Left ventricle myocardium superior (tissue), 1 donor: Measurements from ENCODE around the gene RNF220. TPM values are rescaled to one million over a fixed set of nuclear protein-coding genes. Genes with fewer than 3 reads are reported as not detected.
"Not testable (repeated sequence)": the region's sequence is repeated elsewhere in the genome, so short reads cannot be mapped to it uniquely, and the experiment has no call there.

Experiments used
- ATAC-seq: fragments of 200-7000 bp; cut with Tn5 transposase; one replicate; pipeline ENCODE4 v1.9.1; 2020; ENCODE audit warnings: mild to moderate bottlenecking, moderate library complexity
- DNase-seq: peaks from one replicate; pipeline ENCODE4 v3.0.0-alpha.2; 2020
- intact Hi-C: fragments of 100-400 bp; cut with micrococcal nuclease; formaldehyde crosslinking; loops from one replicate; pipeline ENCODE4 v1.11.0; 2022
- total RNA-seq: library from RNA; stranded (reverse); fragmentation: NEBNext Ultra II Directional; extraction: Animal tissue kit (Norgen Biotek cat#: 25700); gene quantifications from one replicate; pipeline ENCODE4 v1.2.1, GENCODE V29; 2021
- donor health status: DM: no; HTN: yes; CAD: no; lungs with severe emphysema.

The RNF220 gene
- total RNA-seq, 1 donor from 2014 or later: 71.2 TPM

- intact Hi-C loops: no loop called here
- DNase-seq: peak; percentile 88
- peak; percentile 77 for ATAC-seq
These were observed 247.5 kb downstream of the RNF220 start for GRCh38 chr1:44652445-44653106.

DNA sequence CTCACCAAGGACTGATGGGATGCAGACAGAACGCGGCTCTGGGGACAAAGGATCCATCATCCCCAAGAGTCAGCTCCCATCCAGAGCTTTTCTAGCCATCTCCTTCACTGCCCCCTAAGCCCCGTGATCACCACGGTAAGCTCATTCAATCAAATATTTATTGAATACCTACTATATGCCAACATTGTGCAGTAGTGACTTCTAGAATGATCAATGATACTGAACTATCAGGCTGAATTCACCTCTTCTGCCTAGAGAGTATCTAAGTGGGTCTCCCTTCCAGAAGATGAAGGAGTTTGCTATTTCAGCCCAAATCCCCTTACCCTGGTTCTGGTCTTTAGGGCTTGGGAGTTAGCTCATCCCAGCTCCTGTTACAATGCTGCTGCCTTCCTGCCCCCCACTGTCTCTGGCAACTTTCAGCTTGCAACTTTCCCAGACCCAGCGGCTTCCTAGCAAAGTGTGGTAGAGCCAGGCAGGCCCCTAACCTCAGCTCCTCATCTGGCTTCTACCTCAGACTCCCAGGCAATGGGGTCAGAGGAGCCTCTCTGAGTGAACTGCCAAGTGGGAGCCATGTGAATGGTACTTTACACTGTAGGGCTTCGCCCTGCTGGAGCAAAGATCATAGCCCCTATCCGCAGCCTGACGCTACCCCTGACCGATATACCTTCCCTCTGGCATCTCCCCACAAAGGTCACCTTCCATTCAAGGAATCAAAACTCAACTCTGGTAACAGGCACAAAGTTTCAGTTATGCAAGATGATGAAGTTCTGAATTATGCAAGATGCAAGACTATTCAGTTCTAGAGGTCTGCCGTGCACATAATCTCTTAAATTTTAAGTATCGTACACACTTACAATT, 248.3 kb downstream of the RNF220 start:
- intact Hi-C loops: no loop called here
- ATAC-seq (no peak), DNase-seq (no peak)

GRCh38 chr1:44654621-44655187, 249.6 kb downstream of the RNF220 start:
- no peak for ATAC-seq
- no peak for DNase-seq
- intact Hi-C loops: no loop called here

DNA sequence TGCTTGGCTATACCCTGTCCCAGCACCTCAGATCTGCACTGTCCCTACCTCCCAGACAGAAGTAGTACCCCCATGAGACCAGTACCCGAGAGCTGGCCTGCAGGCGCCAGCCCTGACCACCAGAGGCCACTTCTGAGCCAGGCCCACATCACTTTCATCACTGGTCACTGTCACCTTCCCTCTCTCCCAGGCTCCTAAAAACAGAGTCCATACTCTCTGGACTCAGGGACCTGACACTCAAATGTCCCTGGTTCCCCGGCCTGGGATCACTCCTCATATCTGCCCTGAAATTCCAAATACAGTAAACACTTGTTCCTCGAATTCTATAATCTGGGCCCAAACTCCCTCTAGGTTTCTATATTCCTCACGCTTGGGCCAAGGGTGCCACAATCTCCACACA, 250.6 kb downstream of the RNF220 start:
- intact Hi-C loops: no loop called here
- peak; percentile 49 for DNase-seq
- ATAC-seq: no peak

DNA sequence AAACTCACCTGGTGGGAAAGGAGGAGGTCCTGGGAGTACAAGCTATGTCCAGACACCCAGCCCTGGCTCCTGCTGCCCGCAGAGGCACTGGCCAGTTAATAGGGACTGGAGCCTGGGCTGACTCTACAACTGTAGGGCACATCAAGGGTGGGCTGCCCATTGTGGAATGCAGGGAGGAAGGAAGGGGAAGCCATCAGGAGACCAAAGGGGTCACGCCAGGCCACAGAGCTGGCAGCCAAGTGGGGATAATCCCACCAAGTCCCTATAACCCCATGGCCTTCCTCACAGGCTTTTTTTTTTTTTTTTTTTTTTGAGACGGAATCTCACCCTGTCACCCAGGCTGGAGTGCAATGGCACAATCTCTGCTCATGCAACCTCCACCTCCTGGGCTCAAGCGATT, 254.5 kb downstream of the RNF220 start:
- intact Hi-C loops: no loop called here
- no peak for DNase-seq
- ATAC-seq: no peak

GRCh38 chr1:44660176-44660575, 255.1 kb downstream of the RNF220 start:
- ATAC-seq (peak; percentile 96), DNase-seq (peak; percentile 93)
- intact Hi-C loops: no loop called here

GRCh38 chr1:44661781-44662682, 257.0 kb downstream of the RNF220 start:
- intact Hi-C loops: no loop called here
- DNase-seq (no peak), ATAC-seq (no peak)

GRCh38 chr1:44662683-44663030, 257.6 kb downstream of the RNF220 start:
- intact Hi-C loops: no loop called here
- DNase-seq: no peak
- ATAC-seq: no peak

- ATAC-seq (no peak), DNase-seq (no peak)
- intact Hi-C loops: no loop called here
These were observed 258.4 kb downstream of the RNF220 start for GRCh38 chr1:44663417-44663816.

DNA sequence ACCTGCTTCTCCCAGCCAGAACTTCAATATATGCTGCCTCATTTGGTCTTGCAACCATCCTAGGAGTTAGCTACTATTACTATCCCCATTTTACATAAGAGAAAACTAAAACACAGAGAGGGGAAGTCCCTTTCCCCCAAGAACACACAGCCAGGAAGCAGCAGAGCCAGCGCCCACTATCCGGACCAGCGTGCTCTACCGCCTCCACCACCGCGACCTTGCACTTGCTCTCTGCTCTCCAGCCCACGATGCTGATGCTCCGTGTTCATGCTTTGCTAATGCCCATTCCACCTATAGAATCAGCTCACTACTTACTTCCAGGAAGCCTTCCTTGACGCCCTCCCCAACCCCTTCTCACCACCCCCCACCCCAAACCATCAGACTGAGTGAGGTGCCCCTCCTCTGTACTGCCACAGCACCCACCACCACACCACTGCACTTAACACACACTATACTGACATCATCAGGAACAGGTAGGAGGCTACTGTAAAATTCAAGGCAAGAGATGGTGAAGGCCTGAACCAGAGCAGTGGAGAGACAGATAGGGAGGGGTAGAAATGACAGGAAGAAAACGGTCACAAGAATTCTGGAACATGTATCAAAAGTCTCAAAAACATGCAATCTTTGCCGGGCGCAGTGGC, 259.8 kb downstream of the RNF220 start:
- no peak for DNase-seq
- intact Hi-C loops: no loop called here
- no peak for ATAC-seq

DNA sequence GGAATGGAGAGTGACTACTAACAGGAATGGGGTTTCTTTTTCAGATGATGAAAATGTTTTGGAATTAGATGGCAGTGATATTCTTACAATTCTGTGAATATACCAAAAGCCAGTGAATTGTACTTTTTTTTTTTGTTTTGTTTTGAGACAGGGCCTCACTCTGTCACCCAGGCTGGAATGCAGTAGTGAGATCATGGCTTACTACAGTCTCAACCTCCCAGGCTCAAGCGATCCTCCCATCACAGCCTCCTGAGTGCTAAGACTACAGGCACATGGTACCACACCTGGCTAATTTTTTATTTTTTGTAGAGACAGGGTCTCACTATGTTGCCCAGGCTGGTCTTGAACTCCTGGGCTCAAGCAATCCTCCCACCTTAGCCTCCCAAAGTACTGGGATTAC, 261.7 kb downstream of the RNF220 start:
- ATAC-seq, intact Hi-C loops, DNase-seq: not testable (repeated sequence)

DNA sequence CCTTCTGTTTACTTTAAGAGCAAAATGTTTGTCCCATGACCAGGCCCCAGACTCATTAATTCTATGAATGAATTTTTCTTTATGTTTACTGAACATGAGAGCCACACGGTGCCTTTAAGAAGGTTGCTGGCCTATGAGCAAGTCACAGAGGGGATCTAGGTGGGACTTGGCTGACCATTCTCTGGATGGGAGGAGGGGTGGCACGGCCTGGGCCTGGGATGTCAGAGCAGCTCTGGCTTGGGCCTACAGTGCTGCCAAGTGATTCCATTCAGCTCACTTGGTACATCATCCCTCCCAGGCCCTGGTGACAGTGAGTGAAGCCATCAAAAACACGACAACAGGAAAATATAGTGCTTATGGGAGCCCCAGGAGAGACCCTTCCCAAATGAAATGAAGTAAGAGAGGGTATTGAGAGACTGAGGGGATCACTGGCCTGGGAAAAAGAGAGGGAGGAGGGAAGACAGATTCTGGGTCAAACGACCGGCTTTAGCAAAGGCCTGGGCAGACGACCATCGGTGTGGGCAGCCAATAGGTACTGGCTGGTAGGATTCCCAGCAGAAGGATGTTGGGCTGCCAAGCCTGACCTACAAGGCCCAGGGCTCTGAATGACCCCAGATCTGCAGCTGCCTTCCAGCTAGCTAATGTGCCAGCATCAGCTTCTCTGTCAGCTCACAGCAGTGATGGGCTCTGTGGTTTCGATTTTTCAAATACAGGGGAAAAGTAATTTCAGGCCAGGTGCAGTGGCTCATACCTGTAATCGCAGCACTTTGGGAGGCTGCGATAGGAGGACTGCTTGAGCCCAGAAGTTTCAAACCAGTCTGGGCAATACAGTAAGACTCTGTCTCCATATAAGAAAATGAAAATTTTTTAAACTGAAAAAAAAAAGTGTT, 265.9 kb downstream of the RNF220 start:
- ATAC-seq (no peak), DNase-seq (no peak)
- intact Hi-C loops: no loop called here

DNA sequence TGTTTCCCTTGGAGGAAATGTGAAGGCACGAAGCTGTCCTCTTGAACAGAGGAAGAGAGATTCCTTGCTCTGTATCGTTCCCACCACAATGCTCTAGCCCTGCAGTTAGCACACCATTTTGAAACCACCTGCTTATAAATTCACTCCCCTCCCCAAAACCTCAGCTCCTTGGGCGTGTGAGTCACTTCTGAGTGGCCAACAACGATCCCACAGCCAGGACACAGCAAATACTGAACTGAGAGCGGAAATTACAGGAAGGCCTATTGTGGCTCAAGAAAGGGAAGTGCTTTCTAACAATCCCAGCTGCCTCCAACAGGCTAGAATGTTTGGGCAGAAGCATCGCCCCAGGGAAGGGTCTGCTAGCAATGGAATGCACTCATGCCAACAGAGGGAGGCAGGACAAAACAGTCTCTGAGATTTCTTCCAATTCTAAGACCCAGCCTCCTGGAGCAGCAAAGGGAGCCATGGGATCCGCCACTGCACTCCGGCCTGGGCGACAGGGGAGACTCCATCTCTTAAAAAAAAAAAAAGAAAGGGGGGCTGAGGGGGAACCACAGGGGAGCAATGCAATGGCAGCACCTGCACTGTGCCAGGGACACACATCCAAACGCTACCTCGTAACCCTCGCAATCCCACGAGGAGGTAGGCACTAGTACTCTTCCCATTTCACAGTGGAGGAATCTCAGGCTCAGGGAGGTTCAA, 267.4 kb downstream of the RNF220 start:
- no peak for DNase-seq
- intact Hi-C loops: no loop called here
- no peak for ATAC-seq

- no peak for DNase-seq
- intact Hi-C loops: no loop called here
These were observed 268.1 kb downstream of the RNF220 start for GRCh38 chr1:44672961-44673674.

DNA sequence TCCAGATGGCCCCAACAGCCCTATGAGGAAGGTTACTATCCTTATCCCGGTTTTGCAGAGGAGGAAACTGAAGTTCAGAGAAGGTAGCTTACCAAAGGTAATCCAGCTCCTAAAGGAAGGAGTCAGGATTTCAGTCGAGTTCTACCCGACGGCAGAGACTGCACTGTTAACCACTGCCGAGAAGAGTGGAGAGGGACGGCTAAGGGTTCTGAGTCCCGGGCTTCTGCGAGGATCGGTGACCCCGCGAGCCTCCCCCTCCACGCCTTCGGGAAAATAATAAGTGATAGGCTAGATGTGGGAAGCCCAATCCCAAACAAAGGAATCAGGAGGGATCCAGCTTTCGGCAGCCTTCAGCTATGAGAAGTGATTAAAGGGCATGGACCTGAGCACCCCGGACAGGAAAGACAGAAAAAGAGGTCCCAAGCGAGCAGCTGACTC, 268.6 kb downstream of the RNF220 start:
- ATAC-seq (peak; percentile 3), DNase-seq (no peak)
- intact Hi-C loops: no loop called here

More at GRCh38 chr1:44672961-44673674, 268.1 kb downstream of the RNF220 start:
- ATAC-seq: no peak

GRCh38 chr1:44674113-44675000, 269.3 kb downstream of the RNF220 start, which contains the start of the genes ARMH1 and TMEM53:
TSS of gene ARMH1 (plus strand) at chr1:44674714. CDS start at chr1:44689698, 14,984 bp downstream.
TSS of gene TMEM53 (minus strand) at chr1:44674481. CDS start at chr1:44674391, 90 bp downstream.
- intact Hi-C loops: no loop called here
- DNase-seq (peak; percentile 99), ATAC-seq (peak; percentile 96)
